Measurements from ENCODE around the gene FTO. TPM values are rescaled to one million over a fixed set of nuclear protein-coding genes. Genes with fewer than 3 reads are reported as not detected.

The FTO gene
- total and polyA plus RNA-seq, 2 of the 13 experiments (the other 11 are each of a cell fraction or from before 2014, with no cell fraction given) = 41.6 to 55.8 TPM

DNA sequence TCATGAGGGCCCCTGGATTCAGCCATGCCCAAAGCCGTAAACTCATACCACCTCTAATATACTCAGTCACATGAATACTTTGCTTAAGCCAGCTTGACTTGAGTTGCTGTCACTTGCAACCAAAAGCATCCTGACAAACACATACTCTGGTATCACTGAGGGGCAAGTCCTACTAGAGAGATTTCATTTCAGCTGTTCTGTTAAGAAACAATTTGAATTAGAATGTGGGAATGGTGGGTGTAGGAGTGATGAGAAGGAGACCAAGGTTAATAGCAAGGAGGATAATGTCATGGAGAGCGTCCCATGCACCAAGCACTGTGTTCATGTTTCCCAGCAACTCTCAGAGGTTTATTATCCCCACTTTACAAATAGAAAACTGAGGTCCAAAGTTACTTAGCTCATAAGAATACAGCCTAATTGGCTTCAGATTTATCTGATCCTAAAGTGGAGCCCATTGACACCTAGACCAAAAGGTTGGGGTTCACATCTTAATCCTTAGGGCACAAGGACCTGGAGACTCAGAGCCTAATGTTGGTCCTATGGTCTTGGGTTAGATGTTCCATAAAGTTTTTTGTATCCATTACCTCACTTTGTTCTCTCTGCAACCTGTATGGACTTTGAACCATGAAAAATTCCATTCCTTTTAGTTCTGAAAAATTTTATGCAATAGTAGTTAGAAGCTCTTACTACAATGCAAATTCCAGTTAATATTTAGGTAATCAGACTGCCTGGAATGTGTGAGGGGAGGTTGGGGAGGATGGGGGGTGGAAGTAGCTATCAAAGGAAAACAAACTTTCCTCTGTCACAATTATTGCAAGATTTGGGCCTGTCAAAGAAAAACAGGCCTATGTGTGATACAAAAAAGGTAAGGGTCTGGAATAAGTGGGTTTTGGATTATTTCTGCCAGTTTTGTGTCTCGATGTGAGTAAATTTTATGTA is 476.7 kb downstream of the FTO start (continued):
- TF ChIP-seq SRSF1 (optimal IDR thresholded peaks at IDR 0.05; ENCODE audit: low read depth, low read length) (no peak), HNRNPL (IDR thresholded peaks at IDR 0.05; ENCODE audit: low read depth, low read length) (no peak), CEBPB (IDR thresholded peaks at IDR 0.05; ENCODE audit: borderline replicate concordance, low read depth, low read length) (peak; percentile 89), DMAP1 (CRISPR knock-in tag; IDR thresholded peaks at IDR 0.05) (no peak; the same call in 1 of the 2 replicates), ISL2 (CRISPR knock-in tag; IDR thresholded peaks at IDR 0.05) (peak; percentile 88), ZC3H4 (CRISPR knock-in tag; IDR thresholded peaks at IDR 0.05; ENCODE audit: borderline replicate concordance) (no peak), ZMYM4 (CRISPR knock-in tag; IDR thresholded peaks at IDR 0.05) (peak; percentile 61), ATM (IDR thresholded peaks at IDR 0.05; ENCODE audit: borderline replicate concordance) (peak; percentile 75; the same call in 1 of the 2 replicates), ELF3 (CRISPR knock-in tag; IDR thresholded peaks at IDR 0.05) (peak; percentile 36), ISX (CRISPR knock-in tag; conservative IDR thresholded peaks at IDR 0.05) (no peak)
- TF ChIP-seq, protein P1, sequence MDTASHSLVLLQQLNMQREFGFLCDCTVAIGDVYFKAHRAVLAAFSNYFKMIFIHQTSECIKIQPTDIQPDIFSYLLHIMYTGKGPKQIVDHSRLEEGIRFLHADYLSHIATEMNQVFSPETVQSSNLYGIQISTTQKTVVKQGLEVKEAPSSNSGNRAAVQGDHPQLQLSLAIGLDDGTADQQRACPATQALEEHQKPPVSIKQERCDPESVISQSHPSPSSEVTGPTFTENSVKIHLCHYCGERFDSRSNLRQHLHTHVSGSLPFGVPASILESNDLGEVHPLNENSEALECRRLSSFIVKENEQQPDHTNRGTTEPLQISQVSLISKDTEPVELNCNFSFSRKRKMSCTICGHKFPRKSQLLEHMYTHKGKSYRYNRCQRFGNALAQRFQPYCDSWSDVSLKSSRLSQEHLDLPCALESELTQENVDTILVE (CRISPR knock-in tag; IDR thresholded peaks at IDR 0.05) = peak; percentile 48
- TF ChIP-seq, protein P2, sequence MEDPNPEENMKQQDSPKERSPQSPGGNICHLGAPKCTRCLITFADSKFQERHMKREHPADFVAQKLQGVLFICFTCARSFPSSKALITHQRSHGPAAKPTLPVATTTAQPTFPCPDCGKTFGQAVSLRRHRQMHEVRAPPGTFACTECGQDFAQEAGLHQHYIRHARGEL (CRISPR knock-in tag; IDR thresholded peaks at IDR 0.05) = no peak
- TF ChIP-seq, protein P3, sequence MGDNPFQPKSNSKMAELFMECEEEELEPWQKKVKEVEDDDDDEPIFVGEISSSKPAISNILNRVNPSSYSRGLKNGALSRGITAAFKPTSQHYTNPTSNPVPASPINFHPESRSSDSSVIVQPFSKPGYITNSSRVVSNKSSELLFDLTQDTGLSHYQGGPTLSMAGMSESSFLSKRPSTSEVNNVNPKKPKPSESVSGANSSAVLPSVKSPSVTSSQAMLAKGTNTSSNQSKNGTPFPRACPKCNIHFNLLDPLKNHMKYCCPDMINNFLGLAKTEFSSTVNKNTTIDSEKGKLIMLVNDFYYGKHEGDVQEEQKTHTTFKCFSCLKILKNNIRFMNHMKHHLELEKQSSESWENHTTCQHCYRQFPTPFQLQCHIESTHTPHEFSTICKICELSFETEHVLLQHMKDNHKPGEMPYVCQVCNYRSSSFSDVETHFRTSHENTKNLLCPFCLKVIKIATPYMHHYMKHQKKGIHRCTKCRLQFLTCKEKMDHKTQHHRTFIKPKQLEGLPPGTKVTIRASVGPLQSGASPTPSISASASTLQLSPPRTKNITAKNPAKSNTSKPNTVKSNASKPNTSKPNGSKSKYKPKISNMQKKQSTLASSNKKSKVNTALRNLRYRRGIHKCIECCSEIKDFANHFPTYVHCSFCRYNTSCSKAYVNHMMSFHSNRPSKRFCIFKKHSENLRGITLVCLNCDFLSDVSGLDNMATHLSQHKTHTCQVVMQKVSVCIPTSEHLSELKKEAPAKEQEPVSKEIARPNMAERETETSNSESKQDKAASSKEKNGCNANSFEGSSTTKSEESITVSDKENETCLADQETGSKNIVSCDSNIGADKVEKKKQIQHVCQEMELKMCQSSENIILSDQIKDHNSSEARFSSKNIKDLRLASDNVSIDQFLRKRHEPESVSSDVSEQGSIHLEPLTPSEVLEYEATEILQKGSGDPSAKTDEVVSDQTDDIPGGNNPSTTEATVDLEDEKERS (CRISPR knock-in tag; IDR thresholded peaks at IDR 0.05) = 0 out of 2 replicates have a peak, but pooled peaks have one; percentile 44
- TF ChIP-seq, protein P4, sequence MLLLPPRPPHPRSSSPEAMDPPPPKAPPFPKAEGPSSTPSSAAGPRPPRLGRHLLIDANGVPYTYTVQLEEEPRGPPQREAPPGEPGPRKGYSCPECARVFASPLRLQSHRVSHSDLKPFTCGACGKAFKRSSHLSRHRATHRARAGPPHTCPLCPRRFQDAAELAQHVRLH (CRISPR knock-in tag; IDR thresholded peaks at IDR 0.05; ENCODE audit: borderline replicate concordance, low read depth) = peak; percentile 24; the same call in 1 of the 2 replicates
- TF ChIP-seq, protein P5, sequence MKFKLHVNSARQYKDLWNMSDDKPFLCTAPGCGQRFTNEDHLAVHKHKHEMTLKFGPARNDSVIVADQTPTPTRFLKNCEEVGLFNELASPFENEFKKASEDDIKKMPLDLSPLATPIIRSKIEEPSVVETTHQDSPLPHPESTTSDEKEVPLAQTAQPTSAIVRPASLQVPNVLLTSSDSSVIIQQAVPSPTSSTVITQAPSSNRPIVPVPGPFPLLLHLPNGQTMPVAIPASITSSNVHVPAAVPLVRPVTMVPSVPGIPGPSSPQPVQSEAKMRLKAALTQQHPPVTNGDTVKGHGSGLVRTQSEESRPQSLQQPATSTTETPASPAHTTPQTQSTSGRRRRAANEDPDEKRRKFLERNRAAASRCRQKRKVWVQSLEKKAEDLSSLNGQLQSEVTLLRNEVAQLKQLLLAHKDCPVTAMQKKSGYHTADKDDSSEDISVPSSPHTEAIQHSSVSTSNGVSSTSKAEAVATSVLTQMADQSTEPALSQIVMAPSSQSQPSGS (CRISPR knock-in tag; IDR thresholded peaks at IDR 0.05) = peak; percentile 92
- TF ChIP-seq, protein P6, sequence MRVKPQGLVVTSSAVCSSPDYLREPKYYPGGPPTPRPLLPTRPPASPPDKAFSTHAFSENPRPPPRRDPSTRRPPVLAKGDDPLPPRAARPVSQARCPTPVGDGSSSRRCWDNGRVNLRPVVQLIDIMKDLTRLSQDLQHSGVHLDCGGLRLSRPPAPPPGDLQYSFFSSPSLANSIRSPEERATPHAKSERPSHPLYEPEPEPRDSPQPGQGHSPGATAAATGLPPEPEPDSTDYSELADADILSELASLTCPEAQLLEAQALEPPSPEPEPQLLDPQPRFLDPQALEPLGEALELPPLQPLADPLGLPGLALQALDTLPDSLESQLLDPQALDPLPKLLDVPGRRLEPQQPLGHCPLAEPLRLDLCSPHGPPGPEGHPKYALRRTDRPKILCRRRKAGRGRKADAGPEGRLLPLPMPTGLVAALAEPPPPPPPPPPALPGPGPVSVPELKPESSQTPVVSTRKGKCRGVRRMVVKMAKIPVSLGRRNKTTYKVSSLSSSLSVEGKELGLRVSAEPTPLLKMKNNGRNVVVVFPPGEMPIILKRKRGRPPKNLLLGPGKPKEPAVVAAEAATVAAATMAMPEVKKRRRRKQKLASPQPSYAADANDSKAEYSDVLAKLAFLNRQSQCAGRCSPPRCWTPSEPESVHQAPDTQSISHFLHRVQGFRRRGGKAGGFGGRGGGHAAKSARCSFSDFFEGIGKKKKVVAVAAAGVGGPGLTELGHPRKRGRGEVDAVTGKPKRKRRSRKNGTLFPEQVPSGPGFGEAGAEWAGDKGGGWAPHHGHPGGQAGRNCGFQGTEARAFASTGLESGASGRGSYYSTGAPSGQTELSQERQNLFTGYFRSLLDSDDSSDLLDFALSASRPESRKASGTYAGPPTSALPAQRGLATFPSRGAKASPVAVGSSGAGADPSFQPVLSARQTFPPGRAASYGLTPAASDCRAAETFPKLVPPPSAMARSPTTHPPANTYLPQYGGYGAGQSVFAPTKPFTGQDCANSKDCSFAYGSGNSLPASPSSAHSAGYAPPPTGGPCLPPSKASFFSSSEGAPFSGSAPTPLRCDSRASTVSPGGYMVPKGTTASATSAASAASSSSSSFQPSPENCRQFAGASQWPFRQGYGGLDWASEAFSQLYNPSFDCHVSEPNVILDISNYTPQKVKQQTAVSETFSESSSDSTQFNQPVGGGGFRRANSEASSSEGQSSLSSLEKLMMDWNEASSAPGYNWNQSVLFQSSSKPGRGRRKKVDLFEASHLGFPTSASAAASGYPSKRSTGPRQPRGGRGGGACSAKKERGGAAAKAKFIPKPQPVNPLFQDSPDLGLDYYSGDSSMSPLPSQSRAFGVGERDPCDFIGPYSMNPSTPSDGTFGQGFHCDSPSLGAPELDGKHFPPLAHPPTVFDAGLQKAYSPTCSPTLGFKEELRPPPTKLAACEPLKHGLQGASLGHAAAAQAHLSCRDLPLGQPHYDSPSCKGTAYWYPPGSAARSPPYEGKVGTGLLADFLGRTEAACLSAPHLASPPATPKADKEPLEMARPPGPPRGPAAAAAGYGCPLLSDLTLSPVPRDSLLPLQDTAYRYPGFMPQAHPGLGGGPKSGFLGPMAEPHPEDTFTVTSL (CRISPR knock-in tag; IDR thresholded peaks at IDR 0.05; ENCODE audit: borderline replicate concordance) = peak; percentile 74; the same call in 1 of the 2 replicates
